CD8-positive, alpha-beta memory T cell (primary cell): ENCODE measurements around the gene UBAC2. TPM values are rescaled to one million over a fixed set of nuclear protein-coding genes. Genes with fewer than 3 reads are reported as not detected.

Experiments
- CTCF ChIA-PET: fragments of 350-600 bp; sonication (Branson Sonifier 250); formaldehyde crosslinking; loops from one replicate; lab custom pipeline; 2021; ENCODE audit warnings: antibody characterized with exemption; lab: Charles Lee
- POLR2A ChIA-PET: fragments of 350-600 bp; sonication (Branson Sonifier 250); formaldehyde crosslinking; loops from one replicate; lab custom pipeline; 2021; ENCODE audit warnings: antibody characterized with exemption; lab: Charles Lee
- DNase-seq, 5 donors: peaks; one replicate each; pipeline versions ENCODE4 v3.0.0 to v3.0.0-alpha.2; 2020 to 2022; ENCODE audit warnings: mixed read lengths in 1 of 5
- H3K27ac ChIP-seq: one replicate; pipeline ENCODE4 v1.7.0; 2013; ENCODE audit warnings: low read depth, mild to moderate bottlenecking, low read length, moderate library complexity
- H3K27me3 ChIP-seq: 2 replicates; pipeline ENCODE4 v1.7.0; 2013; ENCODE audit warnings: low read length, mild to moderate bottlenecking; ENCODE audit not compliant: insufficient read depth, poor library complexity, severe bottlenecking
- H3K36me3 ChIP-seq: 2 replicates; pipeline ENCODE4 v1.7.0; 2013; ENCODE audit warnings: mild to moderate bottlenecking, low read length, moderate library complexity; ENCODE audit not compliant: insufficient read depth
- H3K4me1 ChIP-seq: 2 replicates; pipeline ENCODE4 v1.7.0; 2013; ENCODE audit warnings: mild to moderate bottlenecking, low read length, moderate library complexity; ENCODE audit not compliant: insufficient read depth
- H3K4me3 ChIP-seq: 2 replicates; pipeline ENCODE4 v1.7.0; 2013; ENCODE audit warnings: mild to moderate bottlenecking, low read length
- H3K9me3 ChIP-seq: 2 replicates; pipeline ENCODE4 v1.7.0; 2013; ENCODE audit warnings: mild to moderate bottlenecking, low read length
- H3K27ac Mint-ChIP-seq, 8 donors: one replicate each; pipeline ENCODE4 v1.8.0; 2020 to 2021; ENCODE audit warnings: mixed read lengths in 8 of 8, mild to moderate bottlenecking in 6 of 8, inconsistent platforms in 3 of 8, moderate library complexity in 3 of 8
- H3K27me3 Mint-ChIP-seq, 2 donors: one replicate each; pipeline ENCODE4 v1.8.0; 2020 to 2021; ENCODE audit warnings: mixed read lengths in 2 of 2, mild to moderate bottlenecking in 1 of 2, moderate library complexity in 1 of 2
- H3K36me3 Mint-ChIP-seq, 3 donors: one replicate each; pipeline ENCODE4 v1.8.0; 2020 to 2021; ENCODE audit warnings: mixed read lengths in 3 of 3, inconsistent platforms in 1 of 3, mild to moderate bottlenecking in 1 of 3
- H3K4me1 Mint-ChIP-seq, 3 donors: one replicate each; pipeline ENCODE4 v1.8.0; 2020 to 2021; ENCODE audit warnings: mixed read lengths in 3 of 3, inconsistent platforms in 1 of 3, mild to moderate bottlenecking in 1 of 3
- H3K4me3 Mint-ChIP-seq, 7 donors: one replicate each; pipeline ENCODE4 v1.8.0; 2020 to 2021; ENCODE audit warnings: mixed read lengths in 7 of 7, mild to moderate bottlenecking in 6 of 7, moderate library complexity in 4 of 7, inconsistent platforms in 2 of 7
- H3K9me3 Mint-ChIP-seq, 5 donors: one replicate each; pipeline ENCODE4 v1.8.0; 2020 to 2022; ENCODE audit warnings: mixed read lengths in 5 of 5, mild to moderate bottlenecking in 3 of 5, moderate library complexity in 2 of 5, inconsistent platforms in 1 of 5
- polyA plus RNA-seq: library from polyadenylated mRNA; unstranded; fragments of 300-500 nt; fragmentation: Illumina TruSeq; gene quantifications from one replicate; pipeline ENCODE4 v1.2.3, GENCODE V29; 2021
- total RNA-seq, 2 experiments: library from RNA; stranded (reverse); gene quantifications; one replicate each; pipeline ENCODE4 v1.2.3, GENCODE V29; 2021

Gene UBAC2
- total and polyA plus RNA-seq, 3 experiments from 2014 or later = 62.3 to 160 (median 63.7) TPM

GRCh38 chr13:99287551-99287950, 86.9 kb downstream of the UBAC2 start:
- no peak for DNase-seq
- Histone ChIP-seq H3K27me3 (no peaks in the 10 kb centered on the region), H3K27ac (no peak overlapping the region), H3K4me3 (no peak overlapping the region), H3K9me3 (no peaks in the 10 kb centered on the region), H3K36me3 (peaks cover 15% of the 10 kb centered on the region), H3K4me1 (peaks cover 89% of the 10 kb centered on the region)
- Mint-ChIP-seq H3K4me1 (peaks cover 85 to 100% (median 97%) of the 10 kb centered on the region in 3 donors), H3K27me3 (no peaks in the 10 kb centered on the region), H3K4me3 (peak overlapping the region in 6 of 7 donors; percentile 20 to 74 (median 47)), H3K36me3 (peaks cover 5 to 30% (median 9%) of the 10 kb centered on the region in 3 donors), H3K9me3 (no peaks in the 10 kb centered on the region), H3K27ac (peak overlapping the region; percentile 77 to 99 (median 94))
- CTCF ChIA-PET = interaction anchor here (0.7 to 2.2 kb wide), 2 partner anchors 149 to 876 kb away, joined by 3 to 8 read pairs; no protein-coding TSS in a partner anchor
- POLR2A ChIA-PET = interaction anchor here (0.7 to 1.0 kb wide), 2 partner anchors 14 kb away, joined by 4 to 5 read pairs; no protein-coding TSS in a partner anchor

- Mint-ChIP-seq H3K36me3 (peaks cover 8 to 35% (median 9%) of the 10 kb centered on the region in 3 donors), H3K4me3 (peak overlapping the region; percentile 0 to 60 (median 46)), H3K9me3 (no peaks in the 10 kb centered on the region), H3K27me3 (no peaks in the 10 kb centered on the region), H3K4me1 (peaks cover 84 to 100% (median 97%) of the 10 kb centered on the region in 3 donors), H3K27ac (peak overlapping the region; percentile 73 to 99 (median 92))
- H3K4me1 ChIP-seq = peaks cover 88% of the 10 kb centered on the region
- no peaks in the 10 kb centered on the region for H3K9me3 ChIP-seq
- H3K4me3 ChIP-seq = no peak overlapping the region
- DNase-seq = no peak
- ChIA-PET POLR2A (interaction anchor here (1.4 kb wide), 1 partner anchor 68 kb away, joined by 4 read pairs; no protein-coding TSS in a partner anchor), CTCF (interaction anchor here (0.9 to 2.2 kb wide), 3 partner anchors 13 to 149 kb away, joined by 3 to 8 read pairs (median 3); no protein-coding TSS in a partner anchor)
- no peaks in the 10 kb centered on the region for H3K27me3 ChIP-seq
- no peak overlapping the region for H3K27ac ChIP-seq
- H3K36me3 ChIP-seq = peaks cover 20% of the 10 kb centered on the region
These were observed 87.4 kb downstream of the UBAC2 start for GRCh38 chr13:99288089-99288488.

- Mint-ChIP-seq H3K27ac (peak overlapping the region; percentile 89 to 99 (median 95)), H3K36me3 (peaks cover 12 to 46% (median 13%) of the 10 kb centered on the region in 3 donors), H3K4me1 (peaks cover 86 to 100% (median 99%) of the 10 kb centered on the region in 3 donors), H3K4me3 (peak overlapping the region; percentile 57 to 70 (median 63)), H3K9me3 (no peaks in the 10 kb centered on the region), H3K27me3 (no peaks in the 10 kb centered on the region)
- POLR2A ChIA-PET = interaction anchor here (1.4 kb wide), 1 partner anchor 67 kb away, joined by 4 read pairs; no protein-coding TSS in a partner anchor
- Histone ChIP-seq H3K4me3 (no peak overlapping the region), H3K36me3 (peaks cover 24% of the 10 kb centered on the region), H3K27me3 (no peaks in the 10 kb centered on the region), H3K9me3 (no peaks in the 10 kb centered on the region), H3K4me1 (peaks cover 88% of the 10 kb centered on the region), H3K27ac (no peak overlapping the region)
- no peak for DNase-seq
- CTCF ChIA-PET = interaction anchor here (0.9 to 2.2 kb wide), 3 partner anchors 98 to 148 kb away, joined by 3 to 8 read pairs (median 3); no protein-coding TSS in a partner anchor
These were observed 88.6 kb downstream of the UBAC2 start for GRCh38 chr13:99289271-99289670.

- Histone ChIP-seq H3K36me3 (peaks cover 24% of the 10 kb centered on the region), H3K4me3 (no peak overlapping the region), H3K27ac (peak overlapping the region; percentile 45), H3K27me3 (no peaks in the 10 kb centered on the region), H3K4me1 (peaks cover 86% of the 10 kb centered on the region), H3K9me3 (no peaks in the 10 kb centered on the region)
- Mint-ChIP-seq H3K36me3 (peaks cover 12 to 48% (median 13%) of the 10 kb centered on the region in 3 donors), H3K4me1 (peaks cover 82 to 98% (median 97%) of the 10 kb centered on the region in 3 donors), H3K9me3 (no peaks in the 10 kb centered on the region), H3K4me3 (peak overlapping the region; percentile 60 to 70 (median 63)), H3K27ac (peak overlapping the region; percentile 89 to 99 (median 95)), H3K27me3 (no peaks in the 10 kb centered on the region)
- CTCF ChIA-PET = interaction anchor here (2.2 kb wide), 1 partner anchor 147 kb away, joined by 8 read pairs; no protein-coding TSS in a partner anchor
- POLR2A ChIA-PET = interaction anchor here (1.4 kb wide), 1 partner anchor 66 kb away, joined by 4 read pairs; no protein-coding TSS in a partner anchor
- DNase-seq = peak in 4 of 5 donors; percentile 43 to 86 (median 64)
These were observed 89.2 kb downstream of the UBAC2 start for GRCh38 chr13:99289674-99290337.

GRCh38 chr13:99290894-99291293, 90.2 kb downstream of the UBAC2 start:
- H3K27ac Mint-ChIP-seq = peak overlapping the region; percentile 89 to 99 (median 95)
- H3K36me3 Mint-ChIP-seq = peaks cover 16 to 56% (median 22%) of the 10 kb centered on the region in 3 donors

GRCh38 chr13:99293178-99293577, 92.5 kb downstream of the UBAC2 start:
- ChIA-PET CTCF (interaction anchor here (1.0 to 1.4 kb wide), 3 partner anchors 11 to 94 kb away, joined by 3 to 5 read pairs (median 4); no protein-coding TSS in a partner anchor), POLR2A (interaction anchor here (0.9 to 1.3 kb wide), 3 partner anchors 10 to 93 kb away, joined by 3 to 4 read pairs (median 4); partner anchors contain the start of gene UBAC2)
- Mint-ChIP-seq H3K27ac (peak overlapping the region; percentile 19 to 99 (median 72)), H3K36me3 (peaks cover 19 to 69% (median 25%) of the 10 kb centered on the region in 3 donors), H3K4me1 (peaks cover 79 to 98% (median 97%) of the 10 kb centered on the region in 3 donors), H3K27me3 (no peaks in the 10 kb centered on the region), H3K9me3 (no peaks in the 10 kb centered on the region), H3K4me3 (peak overlapping the region in 2 of 7 donors; percentile 0 to 41)
- Histone ChIP-seq H3K9me3 (no peaks in the 10 kb centered on the region), H3K4me3 (peak overlapping the region; percentile 15), H3K36me3 (peaks cover 29% of the 10 kb centered on the region), H3K27ac (no peak overlapping the region), H3K4me1 (peaks cover 84% of the 10 kb centered on the region), H3K27me3 (no peaks in the 10 kb centered on the region)
- DNase-seq = no peak

More at GRCh38 chr13:99290894-99291293, 90.2 kb downstream of the UBAC2 start:
- Histone ChIP-seq H3K27me3 (no peaks in the 10 kb centered on the region), H3K27ac (no peak overlapping the region), H3K4me1 (peaks cover 86% of the 10 kb centered on the region), H3K4me3 (no peak overlapping the region), H3K9me3 (no peaks in the 10 kb centered on the region), H3K36me3 (peaks cover 28% of the 10 kb centered on the region)
- ChIA-PET POLR2A (interaction anchor here (1.0 kb wide), 1 partner anchor 16 kb away, joined by 3 read pairs; no protein-coding TSS in a partner anchor), CTCF (interaction anchor here (1.0 to 1.6 kb wide), 3 partner anchors 16 to 146 kb away, joined by 3 to 4 read pairs (median 4); no protein-coding TSS in a partner anchor)
- no peaks in the 10 kb centered on the region for H3K27me3 Mint-ChIP-seq
- H3K9me3 Mint-ChIP-seq = no peaks in the 10 kb centered on the region
- H3K4me1 Mint-ChIP-seq = peaks cover 82 to 98% (median 97%) of the 10 kb centered on the region in 3 donors
- no peak for DNase-seq
- H3K4me3 Mint-ChIP-seq = peak overlapping the region in 6 of 7 donors; percentile 5 to 74 (median 51)

- Mint-ChIP-seq H3K9me3 (no peaks in the 10 kb centered on the region), H3K4me3 (peak overlapping the region in 6 of 7 donors; percentile 10 to 33 (median 24)), H3K27me3 (no peaks in the 10 kb centered on the region), H3K27ac (peak overlapping the region in 7 of 8 donors; percentile 48 to 99 (median 82)), H3K4me1 (peaks cover 78 to 98% (median 96%) of the 10 kb centered on the region in 3 donors), H3K36me3 (peaks cover 15 to 74% (median 28%) of the 10 kb centered on the region in 3 donors)
- Histone ChIP-seq H3K27ac (no peak overlapping the region), H3K4me1 (peaks cover 84% of the 10 kb centered on the region), H3K4me3 (peak overlapping the region; percentile 14), H3K27me3 (no peaks in the 10 kb centered on the region), H3K9me3 (no peaks in the 10 kb centered on the region), H3K36me3 (peaks cover 22% of the 10 kb centered on the region)
- POLR2A ChIA-PET = no interaction called here
- DNase-seq = no peak
- CTCF ChIA-PET = interaction anchor here (1.0 to 1.8 kb wide), 3 partner anchors 13 to 118 kb away, joined by 3 to 6 read pairs (median 3); partner anchors contain the start of gene GPR183
These were observed 93.5 kb downstream of the UBAC2 start for GRCh38 chr13:99294198-99294597.
